Activated CD4-positive, alpha-beta memory T cell treated with anti-CD3 and anti-CD28 coated beads, Interleukin-2, amount 10 ng/mL, durations not matched to agents 7 days and 5 days (primary cell): Measurements from ENCODE around the gene ALOX5. TPM values are rescaled to one million over a fixed set of nuclear protein-coding genes. Genes with fewer than 3 reads are reported as not detected.

Source experiments
- CTCF ChIA-PET: fragments of 350-600 bp; sonication (Branson Sonifier 250); formaldehyde crosslinking; loops from one replicate; lab custom pipeline; 2021; ENCODE audit warnings: antibody characterized with exemption, inconsistent platforms; lab: Charles Lee
- POLR2A ChIA-PET: fragments of 350-600 bp; sonication (Branson Sonifier 250); formaldehyde crosslinking; loops from one replicate; lab custom pipeline; 2021; ENCODE audit warnings: antibody characterized with exemption; lab: Charles Lee
- DNase-seq: peaks from one replicate; pipeline ENCODE4 v3.0.0-alpha.2; 2020
- H3K27ac Mint-ChIP-seq: one replicate; pipeline ENCODE4 v1.8.0; 2021; ENCODE audit warnings: mild to moderate bottlenecking, mixed read lengths
- H3K27me3 Mint-ChIP-seq: one replicate; pipeline ENCODE4 v1.8.0; 2021; ENCODE audit warnings: mixed read lengths
- H3K36me3 Mint-ChIP-seq: one replicate; pipeline ENCODE4 v1.8.0; 2021; ENCODE audit warnings: low read depth, mixed read lengths
- H3K4me1 Mint-ChIP-seq: one replicate; pipeline ENCODE4 v1.8.0; 2021; ENCODE audit warnings: mixed read lengths
- H3K4me3 Mint-ChIP-seq: one replicate; pipeline ENCODE4 v1.8.0; 2021; ENCODE audit warnings: mild to moderate bottlenecking, mixed read lengths
- H3K9me3 Mint-ChIP-seq: one replicate; pipeline ENCODE4 v1.8.0; 2021; ENCODE audit warnings: mixed read lengths
- total RNA-seq, 2 experiments: library from RNA; stranded (reverse); gene quantifications; one replicate each; pipeline ENCODE4 v1.2.3, GENCODE V29; 2021

The ALOX5 gene
- total RNA-seq, 2 experiments from 2014 or later: 6.8 to 7.5 TPM

GRCh38 chr10:45487735-45488134 is 113.7 kb downstream of the ALOX5 start:
- Mint-ChIP-seq H3K9me3 (peaks cover 4% of the 10 kb centered on the region), H3K36me3 (peaks cover 7% of the 10 kb centered on the region), H3K4me3 (no peak overlapping the region), H3K27ac (no peak overlapping the region), H3K27me3 (no peaks in the 10 kb centered on the region), H3K4me1 (no peaks in the 10 kb centered on the region)
- ChIA-PET CTCF (no interaction called here), POLR2A (no interaction called here)
- DNase-seq: no peak

- Mint-ChIP-seq H3K36me3 (peaks cover 10% of the 10 kb centered on the region), H3K9me3 (peaks cover 4% of the 10 kb centered on the region), H3K27me3 (no peaks in the 10 kb centered on the region), H3K4me3 (no peak overlapping the region), H3K27ac (no peak overlapping the region), H3K4me1 (no peaks in the 10 kb centered on the region)
- ChIA-PET POLR2A (no interaction called here), CTCF (no interaction called here)
- no peak for DNase-seq
Measured at GRCh38 chr10:45488365-45488764, 114.3 kb downstream of the ALOX5 start.

- no peak for DNase-seq
- Mint-ChIP-seq H3K4me3 (no peak overlapping the region), H3K4me1 (peaks cover 1% of the 10 kb centered on the region), H3K27me3 (no peaks in the 10 kb centered on the region), H3K36me3 (peaks cover 15% of the 10 kb centered on the region), H3K27ac (no peak overlapping the region), H3K9me3 (peaks cover 5% of the 10 kb centered on the region)
- ChIA-PET CTCF (no interaction called here), POLR2A (no interaction called here)
Measured at GRCh38 chr10:45490277-45490676, 116.3 kb downstream of the ALOX5 start.

- Mint-ChIP-seq H3K27me3 (no peaks in the 10 kb centered on the region), H3K9me3 (peaks cover 10% of the 10 kb centered on the region), H3K4me3 (no peak overlapping the region), H3K4me1 (peaks cover 7% of the 10 kb centered on the region), H3K27ac (no peak overlapping the region), H3K36me3 (peaks cover 22% of the 10 kb centered on the region)
- DNase-seq: no peak
- ChIA-PET CTCF (no interaction called here), POLR2A (no interaction called here)
Measured at GRCh38 chr10:45491061-45491460, 117.0 kb downstream of the ALOX5 start.

Other genes starting within 250 kb of the ALOX5 start
- not detected for gene OR13A1, start 58.6 kb upstream of the ALOX5 start, total RNA-seq